ENCODE results near the gene ZBTB20.

The ZBTB20 gene

DNA sequence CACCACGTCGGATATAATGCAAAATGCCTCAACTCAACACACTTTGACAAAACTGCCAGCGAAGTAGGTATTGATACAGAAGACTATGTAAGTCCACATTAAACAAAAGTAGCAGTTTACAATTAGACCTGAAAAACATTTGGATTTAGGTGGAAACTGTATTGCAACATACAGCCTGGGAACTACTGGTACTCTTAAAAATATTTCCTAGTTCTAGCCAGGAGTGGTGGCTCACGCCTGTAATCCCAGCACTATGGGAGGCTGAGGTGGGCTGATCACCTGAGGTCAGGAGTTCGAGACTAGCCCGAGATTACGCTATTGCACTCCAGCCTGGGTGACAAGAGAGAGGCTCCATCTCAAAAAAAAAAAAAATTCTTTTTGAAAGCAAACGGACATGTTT lies 246.2 kb downstream of the ZBTB20 start:
- Histone ChIP-seq H2AFZ (ENCODE audit: low read depth, low read length) (no peak overlapping the region), H3K27ac (ENCODE audit: low read length) (no peak overlapping the region), H4K20me1 (ENCODE audit: insufficient read depth, low read length) (no peaks in the 10 kb centered on the region), H3K9ac (ENCODE audit: low read length) (no peak overlapping the region), H3K4me3 (ENCODE audit: low read length) (no peak overlapping the region), H3K9me3 (ENCODE audit: insufficient read depth, low read length) (no peaks in the 10 kb centered on the region), H3K36me3 (replicated peaks; ENCODE audit: low read depth, low read length) (no peaks in the 10 kb centered on the region), H3K27me3 (ENCODE audit: low read depth, low read length) (no peaks in the 10 kb centered on the region), H3K79me2 (ENCODE audit: low read length) (no peaks in the 10 kb centered on the region), H3K4me2 (ENCODE audit: low read length) (0 out of 2 replicates have a peak overlapping the region, but pooled peaks have one; percentile 4), H3K4me1 (ENCODE audit: low read length) (peaks cover 10% of the 10 kb centered on the region)
- TF ChIP-seq EZH2phosphoT487 (IDR thresholded peaks at IDR 0.05; ENCODE audit: low read depth) (no peak), CTCF (IDR thresholded peaks at IDR 0.05; ENCODE audit: low read depth, low read length) (no peak)

DNA sequence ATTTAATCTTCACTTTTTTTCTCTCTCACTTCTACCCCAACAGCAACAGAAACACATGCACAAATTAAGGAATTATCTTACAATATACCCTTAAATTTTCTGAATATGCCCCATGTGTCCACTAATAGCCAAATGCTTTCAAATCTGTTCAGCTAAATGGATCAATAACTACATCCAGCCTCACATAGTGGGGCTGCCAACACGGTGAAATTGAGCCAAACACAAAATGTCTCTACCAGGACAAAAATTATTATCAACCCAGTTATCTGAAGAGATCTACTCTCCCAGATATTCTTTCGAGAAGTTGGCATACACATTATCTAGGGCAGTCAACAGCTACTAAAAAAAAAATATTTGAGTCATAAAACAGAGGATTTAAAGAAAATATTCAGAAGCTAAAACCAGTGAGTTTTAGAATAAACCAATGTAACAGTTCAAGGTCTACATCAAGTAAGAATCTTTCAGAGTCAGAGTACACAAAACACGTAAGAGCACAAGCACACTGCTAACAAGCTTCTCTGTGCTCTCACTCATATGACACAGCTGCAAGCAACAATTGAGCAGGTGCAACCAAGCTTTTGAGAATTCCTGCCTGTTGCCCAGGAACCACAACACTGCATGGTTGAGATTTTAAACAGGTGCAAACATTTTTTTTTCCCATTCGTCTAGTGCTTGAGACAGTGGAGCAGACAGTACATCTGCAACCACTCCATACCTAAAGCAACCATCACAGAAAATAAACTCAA lies 247.7 kb downstream of the ZBTB20 start:
- Histone ChIP-seq H3K27ac (ENCODE audit: low read length) (no peak overlapping the region), H2AFZ (ENCODE audit: low read depth, low read length) (no peak overlapping the region), H3K4me1 (ENCODE audit: low read length) (peaks cover 5% of the 10 kb centered on the region), H3K79me2 (ENCODE audit: low read length) (no peaks in the 10 kb centered on the region), H3K27me3 (ENCODE audit: low read depth, low read length) (no peaks in the 10 kb centered on the region), H3K4me2 (ENCODE audit: low read length) (no peak overlapping the region), H3K4me3 (ENCODE audit: low read length) (no peak overlapping the region), H3K9ac (ENCODE audit: low read length) (no peak overlapping the region), H3K9me3 (ENCODE audit: insufficient read depth, low read length) (no peaks in the 10 kb centered on the region), H4K20me1 (ENCODE audit: insufficient read depth, low read length) (no peaks in the 10 kb centered on the region), H3K36me3 (replicated peaks; ENCODE audit: low read depth, low read length) (no peaks in the 10 kb centered on the region)
- TF ChIP-seq CTCF (IDR thresholded peaks at IDR 0.05; ENCODE audit: low read depth, low read length) = no peak
- TF ChIP-seq EZH2phosphoT487 (IDR thresholded peaks at IDR 0.05; ENCODE audit: low read depth) = no peak

DNA sequence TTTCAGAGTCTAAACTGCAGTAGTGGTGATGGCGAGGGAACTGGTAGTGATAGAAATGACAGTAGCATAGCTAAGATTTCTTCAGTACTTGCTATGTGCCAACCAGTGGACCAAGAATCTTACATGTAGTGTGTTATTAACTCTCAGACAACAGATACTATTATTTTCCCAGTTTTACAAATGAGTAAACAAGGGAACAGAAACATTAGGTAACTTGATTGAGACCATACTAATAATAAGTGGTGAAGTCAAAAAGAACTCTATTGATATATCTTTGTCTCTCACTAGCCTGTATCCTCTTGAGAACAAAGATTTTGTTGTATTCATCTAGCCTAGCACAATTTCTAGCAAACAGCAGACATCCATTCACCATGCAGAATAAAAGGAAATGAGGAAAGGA lies 250.1 kb downstream of the ZBTB20 start:
- no peaks in the 10 kb centered on the region for H4K20me1 ChIP-seq (ENCODE audit: insufficient read depth, low read length)
- H2AFZ ChIP-seq (ENCODE audit: low read depth, low read length) = no peak overlapping the region
- no peaks in the 10 kb centered on the region for H3K4me1 ChIP-seq (ENCODE audit: low read length)
- H3K4me3 ChIP-seq (ENCODE audit: low read length) = no peak overlapping the region
- no peak overlapping the region for H3K9ac ChIP-seq (ENCODE audit: low read length)
- H3K79me2 ChIP-seq (ENCODE audit: low read length) = no peaks in the 10 kb centered on the region
- no peaks in the 10 kb centered on the region for H3K27me3 ChIP-seq (ENCODE audit: low read depth, low read length)
- no peak overlapping the region for H3K4me2 ChIP-seq (ENCODE audit: low read length)
- no peak overlapping the region for H3K27ac ChIP-seq (ENCODE audit: low read length)
- TF ChIP-seq CTCF (IDR thresholded peaks at IDR 0.05; ENCODE audit: low read depth, low read length) (no peak), EZH2phosphoT487 (IDR thresholded peaks at IDR 0.05; ENCODE audit: low read depth) (no peak)
- no peaks in the 10 kb centered on the region for H3K9me3 ChIP-seq (ENCODE audit: insufficient read depth, low read length)
- no peaks in the 10 kb centered on the region for H3K36me3 ChIP-seq (replicated peaks; ENCODE audit: low read depth, low read length)

- Histone ChIP-seq H3K4me1 (ENCODE audit: low read length) (no peaks in the 10 kb centered on the region), H3K79me2 (ENCODE audit: low read length) (no peaks in the 10 kb centered on the region), H3K27ac (ENCODE audit: low read length) (no peak overlapping the region), H2AFZ (ENCODE audit: low read depth, low read length) (no peak overlapping the region), H3K9ac (ENCODE audit: low read length) (no peak overlapping the region), H4K20me1 (ENCODE audit: insufficient read depth, low read length) (no peaks in the 10 kb centered on the region), H3K36me3 (replicated peaks; ENCODE audit: low read depth, low read length) (no peaks in the 10 kb centered on the region), H3K9me3 (ENCODE audit: insufficient read depth, low read length) (no peaks in the 10 kb centered on the region), H3K4me3 (ENCODE audit: low read length) (no peak overlapping the region), H3K4me2 (ENCODE audit: low read length) (no peak overlapping the region), H3K27me3 (ENCODE audit: low read depth, low read length) (no peaks in the 10 kb centered on the region)
- TF ChIP-seq CTCF (IDR thresholded peaks at IDR 0.05; ENCODE audit: low read depth, low read length) (no peak), EZH2phosphoT487 (IDR thresholded peaks at IDR 0.05; ENCODE audit: low read depth) (no peak)
Observed at GRCh38 chr3:114893361-114893760, 253.7 kb downstream of the ZBTB20 start.

Data from OCI-LY3 (cell line).